Activated CD4-positive, alpha-beta T cell treated with anti-CD3 and anti-CD28 coated beads, Interleukin-2, amount 50 U/mL, for 16 hours (primary cell): ENCODE results near the gene PRCD.
"Not testable (repeated sequence)": the region's sequence is repeated elsewhere in the genome, so short reads cannot be mapped to it uniquely, and the experiment has no call there.

Experiments
- DNase-seq: peaks from one replicate; pipeline ENCODE4 v3.0.0-alpha.2; 2020

Gene PRCD

DNA sequence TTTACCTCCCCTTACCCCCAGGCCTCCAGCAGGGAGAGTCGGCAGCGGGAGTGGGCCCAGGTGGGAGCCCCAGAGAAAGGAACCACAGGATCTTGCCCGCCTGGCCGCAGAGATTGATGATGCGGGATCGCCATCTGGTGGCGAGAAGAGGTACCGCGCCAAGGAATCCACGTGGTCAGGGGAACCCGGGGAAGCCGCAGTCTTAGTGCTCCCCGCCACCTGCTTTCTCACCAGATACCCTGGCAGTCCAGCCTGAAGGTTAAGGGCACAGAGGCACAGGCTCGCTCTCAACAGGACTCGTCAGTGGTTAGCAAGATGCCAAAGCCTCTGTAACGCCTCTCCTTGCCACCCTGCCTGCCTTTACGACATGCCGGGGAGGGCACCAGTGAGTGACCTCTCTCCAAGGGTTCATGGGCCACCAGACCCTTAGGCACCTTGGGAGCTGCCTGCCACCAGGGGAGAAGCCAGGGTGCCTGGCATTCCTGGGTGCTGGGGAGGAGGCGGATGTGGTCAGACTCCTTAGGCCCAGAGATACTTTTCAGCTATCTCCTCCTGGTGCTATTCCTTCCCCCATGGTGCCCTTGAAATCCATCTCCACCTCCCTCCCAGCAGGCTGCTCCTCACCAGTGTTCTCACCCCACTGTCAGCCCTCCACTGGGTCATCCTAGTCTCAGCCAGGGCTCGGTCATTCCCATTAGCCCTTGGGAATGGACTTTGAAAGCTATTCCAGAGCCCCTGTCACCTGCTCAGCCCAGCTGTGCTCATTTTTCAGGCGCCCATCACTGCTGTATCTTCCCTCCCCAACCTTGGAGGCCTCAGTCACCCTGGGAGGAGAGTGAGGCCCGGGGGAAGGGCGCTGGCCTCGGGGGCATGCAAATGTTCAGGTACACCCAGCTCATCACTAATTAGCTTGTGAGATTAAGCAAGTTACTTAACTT is 33.2 kb upstream of the PRCD start:
- DNase-seq: peak; percentile 88

DNA sequence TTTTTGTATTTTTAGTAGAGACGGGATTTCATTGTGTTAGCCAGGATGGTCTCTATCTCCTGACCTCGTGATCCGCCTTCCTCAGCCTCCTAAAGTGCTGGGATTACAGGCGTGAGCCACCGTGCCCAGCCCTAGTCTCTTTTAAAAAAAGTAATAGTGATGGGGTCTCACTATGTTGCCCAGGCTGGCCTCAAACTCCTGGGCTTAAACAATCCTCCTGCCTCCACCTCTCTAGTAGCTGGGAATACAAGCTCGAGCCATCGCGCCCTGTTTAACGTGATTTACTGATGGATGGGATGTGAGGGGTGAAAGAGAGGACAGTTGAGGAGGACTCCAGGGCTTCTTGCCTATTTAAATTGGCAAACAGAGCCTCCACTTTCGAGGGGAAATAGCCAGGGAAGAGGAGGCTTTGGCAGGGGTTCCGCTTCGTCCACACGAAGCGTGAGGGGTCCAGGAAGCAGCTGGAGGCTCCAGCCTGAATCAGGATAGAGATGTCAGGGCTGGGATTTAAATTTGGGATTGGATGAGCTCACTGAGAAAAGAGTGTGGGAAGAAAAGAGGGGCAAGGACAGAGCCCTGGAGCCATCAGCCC is 31.3 kb upstream of the PRCD start:
- DNase-seq: not testable (repeated sequence)

DNA sequence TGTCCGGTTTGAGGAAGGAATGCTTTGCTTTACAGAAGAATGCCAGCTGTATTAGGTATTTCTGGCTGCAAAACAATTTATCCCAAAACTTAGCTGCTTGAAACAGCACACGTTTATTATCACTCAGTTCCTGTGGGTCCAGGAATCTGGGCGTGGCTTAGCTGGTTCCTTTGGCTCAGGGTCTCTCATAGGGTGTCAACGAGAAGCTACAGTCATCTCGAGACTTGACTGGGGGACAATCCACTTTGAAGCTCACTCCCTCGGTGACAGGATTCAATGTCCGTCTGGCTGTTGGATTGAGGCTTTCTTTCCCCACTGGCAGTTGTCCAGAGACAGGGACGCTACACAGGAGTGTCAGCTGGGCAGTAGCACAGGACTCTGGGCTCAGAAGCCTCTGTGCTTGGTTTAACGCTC is 29.0 kb upstream of the PRCD start:
- DNase-seq: no peak

DNA sequence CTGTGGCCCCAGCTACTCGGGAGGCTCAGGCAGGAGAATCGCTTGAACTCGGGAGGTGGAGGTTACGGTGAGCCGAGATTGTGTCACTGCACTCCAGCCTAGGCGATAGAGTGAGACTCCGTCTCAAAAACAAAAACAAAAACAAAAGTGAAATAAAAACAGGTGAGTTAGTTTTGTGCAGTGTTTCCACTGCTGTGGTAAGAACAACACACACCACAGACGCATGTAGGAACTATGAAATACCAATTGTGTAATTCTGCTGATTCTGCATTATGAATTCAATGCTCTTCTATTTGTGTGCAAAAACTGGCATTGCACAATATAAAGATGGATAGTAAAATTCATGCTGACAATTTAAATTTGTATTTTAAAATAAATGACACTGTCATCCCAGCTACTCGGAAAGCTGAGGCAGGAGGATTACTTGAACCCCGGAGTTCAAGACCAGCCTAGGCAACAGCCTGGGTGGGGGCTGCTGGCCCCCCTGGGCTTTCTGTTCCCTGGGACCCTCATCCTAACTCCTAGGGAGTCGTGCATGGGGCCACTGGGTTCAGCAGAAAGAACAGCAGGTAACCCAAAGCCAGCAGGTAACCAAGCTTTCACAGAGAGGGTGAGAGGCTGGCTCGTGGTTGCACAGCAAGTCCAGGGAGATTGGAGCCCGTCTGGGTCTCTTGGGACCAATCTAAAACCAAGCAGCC is 28.0 kb upstream of the PRCD start:
- DNase-seq: no peak

DNA sequence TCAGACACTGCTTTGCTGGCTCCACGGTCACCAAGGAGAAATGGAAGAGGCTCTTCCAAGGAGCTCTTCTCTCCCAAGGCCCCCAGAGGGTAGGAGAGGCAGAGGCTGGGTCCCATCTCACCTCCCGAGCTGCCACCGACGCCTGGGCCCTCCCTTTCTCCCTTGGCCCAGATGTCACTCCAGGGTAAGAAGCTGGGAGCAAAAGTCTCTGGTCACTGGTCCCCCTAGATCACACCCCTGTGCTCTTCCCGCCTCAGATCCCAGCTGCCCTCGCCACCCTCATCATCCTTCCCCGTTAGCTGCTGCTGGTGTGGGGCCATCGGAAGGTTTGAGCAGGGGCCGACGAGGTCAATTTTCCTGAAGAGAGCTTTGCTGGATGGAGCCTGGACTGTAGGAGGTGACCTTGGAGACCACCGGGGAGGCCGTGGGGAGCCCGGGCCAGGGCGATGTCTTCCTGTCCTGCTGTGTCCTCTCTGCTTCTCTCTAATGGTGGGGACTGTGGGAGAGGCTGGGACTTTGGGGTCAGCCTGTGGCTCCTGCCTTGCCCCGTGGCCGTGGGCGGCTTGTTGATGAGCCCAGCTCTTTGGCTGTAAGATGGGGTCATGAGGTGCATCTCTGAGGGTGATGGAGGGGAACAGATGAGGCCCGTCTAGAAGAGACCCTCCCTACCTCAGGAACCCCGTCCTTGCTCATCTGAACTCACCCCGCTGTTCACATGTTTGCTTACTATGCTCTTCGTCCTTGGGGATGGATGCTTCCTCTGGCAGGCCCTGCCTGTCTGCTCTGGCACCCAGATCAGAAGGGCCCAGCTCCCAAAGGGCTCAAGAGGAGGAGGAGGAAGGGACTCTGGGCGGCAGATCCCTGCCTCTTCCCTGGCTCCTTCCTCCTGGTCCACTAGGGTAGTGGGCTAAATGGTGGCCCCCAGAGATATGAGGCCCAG is 27.2 kb upstream of the PRCD start:
- DNase-seq: no peak

DNA sequence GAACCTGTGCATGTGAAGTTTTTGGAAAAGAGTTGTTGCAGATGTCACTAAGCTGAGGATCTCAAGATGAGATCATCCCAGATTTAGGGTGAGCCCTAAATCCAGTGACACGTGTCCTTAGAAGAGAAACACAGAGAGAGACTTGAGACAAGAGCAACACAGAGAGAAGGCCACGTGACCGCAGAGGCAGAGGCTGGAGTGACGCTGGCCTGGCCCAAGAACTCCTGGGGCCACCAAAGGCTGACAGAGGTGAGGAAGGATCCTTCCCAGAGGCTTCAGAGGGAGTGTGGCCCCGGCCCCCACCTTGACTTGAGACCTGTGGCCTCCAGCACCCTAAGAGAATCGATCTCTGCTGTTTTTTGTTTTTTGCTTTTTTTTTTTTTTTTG is 26.5 kb upstream of the PRCD start:
- no peak for DNase-seq

DNA sequence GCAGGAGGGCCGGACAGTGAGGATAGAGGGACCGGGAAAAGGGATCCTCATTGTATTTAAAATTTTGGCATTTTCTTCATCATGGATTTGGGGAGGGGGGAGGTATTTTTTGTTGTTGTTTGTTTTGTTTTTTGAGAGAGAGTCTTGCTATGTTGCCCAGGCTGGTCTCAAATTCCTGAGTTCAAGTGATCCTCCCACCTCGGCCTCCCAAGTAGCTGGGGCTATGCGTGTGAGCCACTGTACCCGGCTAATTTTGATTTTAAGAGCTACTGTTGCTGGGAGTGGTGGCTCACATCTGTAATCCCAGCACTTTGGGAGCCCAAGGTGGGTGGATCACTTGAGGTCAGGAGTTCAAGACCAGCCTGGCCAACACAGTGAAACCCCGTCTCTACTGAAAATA is 25.5 kb upstream of the PRCD start:
- DNase-seq: not testable (repeated sequence)

DNA sequence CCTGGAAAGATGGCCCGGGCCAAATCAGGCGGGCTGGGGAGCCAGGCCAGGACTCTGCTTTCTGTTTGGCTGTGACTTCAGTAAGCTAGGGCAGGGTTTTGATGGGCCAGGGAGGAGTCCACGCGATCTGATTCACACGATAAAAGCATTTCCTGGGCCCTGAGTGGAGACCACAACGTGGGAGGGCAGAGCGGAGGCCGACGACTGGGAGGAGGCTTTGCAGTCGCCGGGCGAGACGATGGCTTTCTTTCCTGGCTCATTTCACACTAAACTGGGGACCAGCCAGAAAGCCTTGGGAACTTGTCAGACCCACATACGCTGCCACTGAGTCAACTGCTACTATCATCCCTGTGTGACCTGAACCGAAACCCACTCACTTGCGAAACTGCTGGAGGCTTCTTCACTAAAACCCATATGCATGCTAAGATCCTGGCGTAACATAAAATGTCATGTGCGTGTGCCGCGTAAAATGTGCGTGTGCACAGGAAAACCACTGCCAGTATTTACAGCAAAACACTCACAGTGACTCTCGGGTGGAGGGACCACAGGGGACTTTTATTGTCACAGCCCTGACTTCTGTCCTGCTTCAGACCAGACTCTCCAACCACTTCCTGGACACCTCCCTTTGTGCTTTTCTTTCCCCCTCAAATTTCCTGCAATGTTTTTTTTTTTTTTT is 24.4 kb upstream of the PRCD start:
- DNase-seq: peak; percentile 94

DNA sequence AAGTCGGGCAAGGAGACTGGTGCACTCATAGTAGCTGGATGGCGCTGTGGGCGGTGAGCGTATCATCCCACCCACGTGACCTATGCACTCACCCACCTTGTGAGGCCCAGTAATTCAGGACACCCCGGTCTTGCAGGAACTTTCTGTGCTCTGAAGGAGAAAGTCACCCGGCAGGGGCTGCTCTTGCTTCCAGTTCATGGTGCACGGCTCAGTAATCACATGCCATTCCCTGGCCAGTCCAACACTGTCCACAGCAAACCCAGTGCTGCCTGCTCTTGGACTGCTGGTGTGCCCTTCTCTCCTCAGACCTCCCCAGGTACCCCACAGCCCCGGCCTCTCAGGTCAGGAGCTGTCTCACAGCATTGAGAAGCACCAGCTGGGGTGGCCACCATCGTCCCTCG is 22.2 kb upstream of the PRCD start:
- no peak for DNase-seq

DNA sequence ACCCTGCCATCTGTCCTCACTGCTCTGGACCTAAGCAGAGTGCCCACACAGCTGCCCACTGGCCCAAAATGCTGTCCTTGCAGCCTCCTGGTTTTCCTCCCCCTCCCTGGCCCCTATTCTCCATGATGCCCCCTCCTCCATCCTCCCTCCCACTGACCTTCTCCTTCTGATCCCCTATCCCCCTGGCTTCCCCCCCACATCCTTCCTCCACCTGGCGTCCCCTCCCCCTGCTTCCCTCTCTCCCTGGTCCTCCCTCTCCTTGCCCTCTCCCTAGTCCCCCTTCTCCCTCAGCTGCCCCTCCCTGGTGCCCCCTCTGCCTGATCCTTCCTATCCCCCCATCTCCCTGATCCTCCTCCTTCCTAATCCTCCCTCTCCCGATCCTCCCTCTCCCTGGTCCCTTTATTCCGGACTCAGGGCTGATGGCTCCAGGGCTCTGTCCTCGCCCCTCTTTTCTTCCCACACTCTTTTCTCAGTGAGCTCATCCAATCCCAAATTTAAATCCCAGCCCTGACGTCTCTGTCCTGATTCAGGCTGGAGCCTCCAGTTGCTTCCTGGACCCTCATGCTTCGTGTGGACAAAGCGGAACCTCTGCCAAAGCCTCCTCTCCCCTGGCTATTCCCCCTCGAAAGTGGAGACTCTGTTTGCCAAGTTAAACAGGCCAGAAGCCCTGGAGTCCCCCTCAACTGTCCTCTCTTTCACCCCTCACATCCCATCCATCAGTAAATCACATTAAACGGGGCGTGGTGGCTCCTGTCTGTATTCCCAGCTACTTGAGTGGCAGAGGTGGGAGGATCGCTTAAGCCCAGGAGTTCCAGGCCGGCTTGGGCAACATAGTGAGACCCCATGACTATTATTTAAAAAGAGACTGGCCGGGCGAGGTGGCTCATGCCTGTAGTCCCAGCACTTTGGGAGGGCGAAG is 20.5 kb upstream of the PRCD start:
- no peak for DNase-seq

DNA sequence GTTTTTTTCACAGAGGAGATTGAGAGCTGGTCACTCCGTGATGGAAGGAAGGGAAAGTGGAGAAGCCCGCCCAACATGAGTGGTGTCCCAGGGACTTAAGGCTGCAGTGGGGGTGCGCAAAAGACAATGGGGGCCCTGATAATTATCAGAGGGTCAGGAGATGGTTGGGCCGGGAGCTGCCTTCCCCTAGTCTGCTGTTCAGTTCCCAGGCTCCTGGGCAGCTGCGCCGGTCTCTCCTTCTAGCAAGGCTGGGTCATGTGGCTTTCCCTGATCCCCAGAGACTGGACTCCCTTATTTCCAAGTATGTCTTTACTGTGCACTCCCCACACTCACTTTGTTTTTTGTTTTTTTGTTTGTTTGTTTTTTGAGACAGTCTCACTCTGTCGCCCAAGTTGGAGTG is 18.6 kb upstream of the PRCD start:
- DNase-seq: no peak

DNA sequence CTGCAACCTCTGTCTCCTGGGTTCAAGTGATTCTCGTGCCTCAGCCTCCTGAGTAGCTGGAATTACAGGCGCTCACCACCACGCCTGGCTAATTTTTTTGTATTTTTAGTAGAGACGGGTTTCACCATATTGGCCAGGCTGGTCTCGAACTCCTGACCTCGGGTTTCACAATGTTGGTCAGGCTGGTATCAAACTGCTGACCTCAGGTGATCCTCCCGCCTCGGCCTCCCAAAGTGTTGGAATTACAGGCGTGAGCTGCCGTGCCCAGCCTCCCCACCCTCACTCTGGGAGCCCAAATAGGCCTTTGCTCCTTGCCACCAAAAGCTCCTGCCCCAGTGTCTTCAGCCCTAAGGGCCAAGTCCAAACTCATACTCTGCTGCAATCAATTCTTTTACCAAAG is 18.2 kb upstream of the PRCD start:
- not testable (repeated sequence) for DNase-seq

DNA sequence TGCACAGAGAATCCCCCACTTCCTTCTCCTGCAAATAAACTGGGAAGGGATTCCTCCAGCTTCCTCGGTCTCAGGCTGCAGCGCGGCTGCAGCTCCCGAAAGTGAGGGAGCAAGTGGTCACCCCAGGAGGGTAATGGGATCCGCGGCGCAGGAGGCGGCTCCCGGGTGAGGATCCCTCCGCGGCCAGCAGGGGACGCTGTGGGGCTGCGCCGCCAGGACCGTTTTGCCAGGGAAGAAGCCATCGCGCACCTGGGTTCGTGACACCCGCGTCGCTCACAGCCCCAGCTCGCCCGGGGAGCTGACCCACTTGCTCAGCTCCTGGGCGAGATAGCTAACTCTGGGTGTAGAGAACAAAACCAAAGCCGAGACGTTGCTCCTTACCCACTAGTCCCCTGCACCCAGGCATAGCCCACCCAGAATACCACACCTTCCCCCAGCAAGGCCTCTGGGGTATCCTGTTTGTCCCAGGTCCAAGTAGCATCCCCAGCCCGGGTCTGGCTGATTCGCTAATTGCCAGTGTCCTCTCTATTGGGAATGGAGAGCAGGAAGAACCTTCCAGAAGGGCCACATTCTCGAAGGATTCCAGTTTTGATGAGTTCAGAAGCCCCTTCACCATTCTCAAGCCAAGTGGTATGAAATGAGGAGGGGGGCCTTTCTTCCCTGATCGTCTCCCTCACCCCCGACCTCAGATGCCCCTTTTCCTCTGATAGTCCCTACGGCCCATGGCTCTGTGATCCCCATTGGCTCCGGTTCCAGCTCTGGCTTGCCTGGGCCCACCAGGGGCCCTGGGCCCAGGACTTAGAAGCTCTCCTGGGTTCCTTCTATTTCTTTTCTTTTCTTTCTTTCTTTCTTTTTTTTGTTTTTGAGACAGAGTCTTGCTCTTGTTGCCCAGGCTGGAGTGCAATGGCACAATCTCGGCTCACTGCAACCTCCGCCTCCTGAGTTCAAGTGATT is 16.5 kb upstream of the PRCD start:
- peak; percentile 79 for DNase-seq

DNA sequence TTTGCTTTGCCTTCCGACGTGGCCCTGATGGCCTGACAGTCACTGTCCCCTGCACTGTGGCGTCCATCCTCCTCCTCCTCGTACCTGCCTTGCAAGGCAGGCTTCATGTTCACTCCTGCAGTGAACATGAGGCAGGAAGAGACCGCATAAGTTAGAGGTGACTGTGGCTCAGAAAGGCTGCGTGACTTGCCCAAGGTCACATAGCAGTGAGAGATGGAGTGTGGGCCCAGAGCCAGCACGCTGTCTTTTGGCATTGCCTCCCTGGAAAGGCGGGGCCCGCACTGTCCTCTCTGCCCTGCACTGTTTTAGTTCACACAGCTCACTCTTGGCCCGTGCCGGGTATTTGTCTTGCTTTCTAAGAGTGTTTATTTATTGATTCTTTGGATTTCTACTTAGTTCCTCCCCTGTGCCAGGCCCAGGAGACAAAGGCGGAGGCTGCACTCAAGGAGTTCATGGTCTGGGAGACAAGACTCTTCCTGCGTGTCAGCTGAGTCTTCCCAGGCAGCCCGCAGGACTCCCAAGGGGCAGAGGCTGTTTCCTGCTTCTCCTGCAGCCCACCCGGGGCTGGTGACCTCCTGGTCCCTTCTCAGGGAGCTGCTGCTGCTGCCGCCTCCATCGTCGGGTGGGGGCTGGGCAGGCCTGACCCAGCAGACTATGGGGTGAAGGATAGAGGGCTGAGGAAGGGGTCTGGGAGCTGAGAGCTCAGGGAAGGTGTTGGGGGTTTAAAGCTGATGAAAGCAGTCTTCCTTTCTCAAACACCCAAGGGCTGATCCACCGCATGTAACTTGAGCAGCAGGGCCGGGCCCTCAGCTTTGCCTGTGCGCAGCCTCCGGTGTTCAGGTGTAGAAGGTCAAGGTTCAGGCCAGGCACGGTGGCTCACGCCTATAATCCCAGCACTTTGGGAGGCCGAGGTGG is 15.0 kb upstream of the PRCD start:
- DNase-seq: no peak

DNA sequence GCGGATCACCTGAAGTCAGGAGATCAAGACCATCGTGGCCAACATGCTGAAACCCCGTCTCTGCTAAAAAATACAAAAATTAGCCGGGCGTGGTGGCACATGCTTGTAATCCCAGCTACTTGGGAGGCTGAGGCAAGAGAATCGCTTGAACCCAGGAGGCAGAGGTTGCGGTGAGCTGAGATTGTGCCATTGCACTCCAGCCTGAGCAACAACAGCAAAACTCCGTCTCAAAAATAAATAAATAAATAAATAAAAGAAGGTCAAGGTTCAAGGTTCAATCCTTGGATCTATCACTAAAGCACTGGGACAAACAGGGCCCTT is 14.4 kb upstream of the PRCD start:
- DNase-seq: not testable (repeated sequence)

DNA sequence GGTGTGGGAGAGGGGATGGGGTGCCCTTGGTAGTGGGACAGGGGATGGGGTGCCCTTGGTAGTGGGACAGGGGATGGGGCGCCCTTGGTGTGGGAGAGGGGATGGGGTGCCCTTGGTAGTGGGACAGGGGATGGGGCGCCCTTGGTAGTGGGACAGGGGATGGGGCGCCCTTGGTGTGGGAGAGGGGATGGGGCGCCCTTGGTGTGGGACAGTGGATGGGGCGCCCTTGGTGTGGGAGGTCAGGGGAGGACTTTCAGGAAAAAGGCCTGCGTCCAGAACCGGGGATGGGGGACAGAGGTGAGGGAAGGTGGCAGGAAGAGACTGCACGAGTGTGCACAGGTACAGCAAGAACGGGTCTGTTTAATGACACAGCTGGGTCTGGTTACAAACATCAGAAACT is 12.8 kb upstream of the PRCD start:
- DNase-seq: not testable (repeated sequence)

DNA sequence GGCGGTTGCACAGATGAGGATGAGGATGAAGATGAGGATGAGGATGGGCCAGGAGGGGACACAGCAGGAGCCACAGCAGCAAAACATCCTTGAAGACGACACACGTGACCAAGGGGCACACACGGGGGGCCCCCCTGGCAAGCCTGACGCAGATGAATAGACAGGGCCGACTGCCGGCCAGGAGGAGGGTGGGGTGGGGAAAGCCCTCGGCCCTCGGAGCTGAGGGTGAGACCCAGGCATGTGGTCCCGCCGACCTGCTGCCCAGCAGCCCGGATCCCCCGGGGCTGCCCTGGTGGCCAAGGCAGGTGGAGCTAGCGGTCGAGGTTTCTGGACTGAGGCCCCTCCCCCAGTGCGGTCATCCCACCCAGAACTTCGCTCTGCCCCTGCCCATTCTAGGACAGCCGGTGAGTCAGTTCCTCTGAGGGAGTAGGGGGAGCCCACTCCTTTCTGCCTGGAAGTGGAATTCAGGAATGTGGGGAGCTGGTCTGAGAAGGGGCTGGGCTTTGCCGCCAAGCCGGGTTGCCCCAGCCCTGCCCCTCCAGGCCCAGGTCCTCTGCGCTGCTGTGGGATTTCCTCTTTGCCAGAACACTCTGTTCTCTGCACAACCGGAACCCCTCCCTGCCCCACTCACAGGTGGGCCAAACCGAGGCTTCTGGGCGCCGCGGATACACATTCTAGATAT is 12.3 kb upstream of the PRCD start:
- DNase-seq: no peak

DNA sequence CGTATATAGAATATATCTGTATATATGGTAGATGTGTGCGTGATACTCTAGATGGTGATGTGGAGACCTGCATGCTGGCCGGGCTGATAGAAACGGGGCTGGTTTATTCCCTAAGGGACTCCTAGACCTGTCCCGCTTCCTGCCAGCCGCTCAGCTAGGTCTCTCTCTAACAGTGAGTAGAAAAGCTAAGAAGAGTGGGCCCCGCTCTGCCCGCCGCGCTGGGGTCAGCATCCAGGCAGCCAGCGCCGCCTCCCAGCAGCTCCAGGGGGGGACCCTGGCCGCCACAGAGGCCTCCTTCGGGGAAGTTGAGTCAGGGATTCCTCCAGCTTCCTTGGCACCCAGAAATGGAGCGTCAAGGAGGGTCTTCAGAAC is 11.7 kb upstream of the PRCD start:
- no peak for DNase-seq
